PFSK-1 (cell line): Measurements from ENCODE around the gene PANK4.

Source experiments
- POLR2AphosphoS5 ChIP-seq: IDR thresholded peaks from 2 replicates; pipeline ENCODE4 v1.6.1; 2012; ENCODE audit warnings: low read depth, mild to moderate bottlenecking, control low read depth, low read length, moderate library complexity
- SIN3A ChIP-seq: IDR thresholded peaks from 2 replicates; pipeline ENCODE4 v1.6.1; 2012; ENCODE audit warnings: mild to moderate bottlenecking, low read length, moderate library complexity, borderline replicate concordance; ENCODE audit not compliant: insufficient read depth

DNA sequence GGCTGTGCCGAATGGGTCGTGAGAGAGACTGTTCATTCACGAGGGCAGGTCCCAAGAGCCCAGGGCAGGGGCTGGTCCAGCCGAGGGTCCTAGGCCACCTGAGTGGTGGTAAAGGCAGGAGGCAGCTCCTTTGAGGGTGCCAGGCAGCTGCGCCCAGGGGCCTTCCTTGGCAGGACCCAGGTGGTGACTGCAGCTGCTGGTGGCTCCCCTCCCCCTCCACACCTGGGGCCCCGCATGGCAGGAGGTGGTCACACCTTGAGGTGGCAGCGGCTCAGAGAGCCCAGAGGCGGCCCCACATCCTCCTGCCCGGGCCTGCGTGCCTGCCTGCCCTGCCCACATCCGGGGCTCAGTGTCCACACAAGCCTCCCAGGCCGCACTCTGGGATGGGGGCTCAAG, 60.1 kb downstream of the PANK4 start:
- TF ChIP-seq POLR2AphosphoS5 (no peak), SIN3A (no peak)
